ENCODE results near the gene ORM2.
A peak's percentile ranks its signal among the peaks of the same experiment; 100 is the strongest.
"Not testable (repeated sequence)": the region's sequence is repeated elsewhere in the genome, so short reads cannot be mapped to it uniquely, and the experiment has no call there.

ORM2 gene

GRCh38 chr9:114332474-114333040 is 2.9 kb downstream of the ORM2 start:
- DNase-seq = not testable (repeated sequence)

- DNase-seq = not testable (repeated sequence)
Measured at GRCh38 chr9:114333718-114334117, 4.0 kb downstream of the ORM2 start.

DNA sequence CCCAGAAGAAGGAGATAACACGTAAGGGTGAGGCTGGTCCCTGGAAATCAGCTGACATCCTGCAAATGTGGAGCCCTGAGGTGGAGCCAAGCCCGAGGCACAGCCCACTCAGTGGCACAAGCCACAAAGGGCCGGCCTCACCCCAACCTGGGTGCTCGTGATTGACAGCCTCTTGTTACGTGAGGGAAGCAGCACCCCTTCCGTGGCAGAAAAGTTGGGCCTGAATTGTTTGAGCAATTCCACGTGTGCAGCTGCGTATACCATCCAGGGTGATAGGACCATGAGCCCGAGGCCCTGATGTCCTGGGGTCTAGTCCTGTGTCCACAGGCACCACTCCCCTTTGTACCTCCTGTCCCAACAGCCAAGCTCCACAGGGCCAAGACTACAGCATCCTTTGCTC is 4.8 kb downstream of the ORM2 start:
- DNase-seq = no peak

GRCh38 chr9:114335745-114336144 is 6.1 kb downstream of the ORM2 start:
- DNase-seq = no peak

DNA sequence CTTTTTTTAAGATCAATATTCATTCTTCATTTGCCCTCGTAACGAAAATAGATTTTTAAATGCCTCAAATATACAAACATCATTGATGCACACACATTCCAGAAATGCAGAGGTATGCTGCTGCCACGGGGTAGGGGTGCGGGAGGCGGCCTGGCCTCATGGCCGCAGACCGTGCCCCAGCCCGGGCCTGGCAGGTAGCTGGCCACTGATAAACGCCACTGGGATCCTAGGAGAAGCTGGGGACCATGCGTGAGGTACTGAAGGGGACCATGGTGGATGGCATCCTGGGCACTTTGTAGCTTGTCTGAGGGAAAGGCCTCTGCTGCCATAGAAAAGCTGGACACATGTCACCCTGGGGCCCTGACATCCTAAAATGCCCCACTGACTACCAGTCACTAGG is 6.5 kb downstream of the ORM2 start:
- DNase-seq = no peak

DNA sequence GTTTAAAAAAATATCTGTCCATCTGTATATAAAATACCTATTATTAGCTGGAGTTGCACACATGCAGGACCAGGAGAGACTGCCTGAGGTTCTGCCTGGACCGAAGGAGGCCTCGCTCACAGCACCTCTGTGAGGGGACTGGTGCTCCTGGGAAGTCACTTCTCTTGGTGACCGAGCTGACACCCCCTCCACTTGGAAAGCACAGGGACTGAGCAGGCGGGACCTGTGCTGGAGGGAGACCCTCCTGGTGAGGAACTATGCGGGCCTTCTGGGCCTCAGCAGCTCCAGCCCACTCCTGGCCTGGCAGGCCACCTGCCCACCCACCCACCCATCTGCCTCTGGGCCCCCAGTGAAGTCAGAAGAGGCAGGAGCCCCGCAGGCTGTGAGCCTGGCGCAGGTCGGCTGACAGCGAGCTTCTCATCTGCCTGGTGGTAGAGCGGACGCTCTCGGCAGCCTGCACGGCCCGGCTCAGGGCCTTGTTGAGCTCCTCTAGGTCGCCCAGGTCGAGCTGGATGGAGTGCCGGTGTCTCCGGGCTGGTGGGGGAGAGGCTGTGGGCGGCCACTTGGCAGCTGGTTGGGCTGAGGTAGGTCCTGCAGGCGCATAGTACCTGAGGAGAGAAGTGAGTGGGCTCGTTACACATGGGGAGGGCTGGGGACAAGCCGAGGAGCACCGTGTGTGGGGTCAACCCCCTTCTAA is 7.2 kb downstream of the ORM2 start:
- no peak for DNase-seq

- DNase-seq = no peak
Measured at GRCh38 chr9:114338187-114338586, 8.5 kb downstream of the ORM2 start.

DNA sequence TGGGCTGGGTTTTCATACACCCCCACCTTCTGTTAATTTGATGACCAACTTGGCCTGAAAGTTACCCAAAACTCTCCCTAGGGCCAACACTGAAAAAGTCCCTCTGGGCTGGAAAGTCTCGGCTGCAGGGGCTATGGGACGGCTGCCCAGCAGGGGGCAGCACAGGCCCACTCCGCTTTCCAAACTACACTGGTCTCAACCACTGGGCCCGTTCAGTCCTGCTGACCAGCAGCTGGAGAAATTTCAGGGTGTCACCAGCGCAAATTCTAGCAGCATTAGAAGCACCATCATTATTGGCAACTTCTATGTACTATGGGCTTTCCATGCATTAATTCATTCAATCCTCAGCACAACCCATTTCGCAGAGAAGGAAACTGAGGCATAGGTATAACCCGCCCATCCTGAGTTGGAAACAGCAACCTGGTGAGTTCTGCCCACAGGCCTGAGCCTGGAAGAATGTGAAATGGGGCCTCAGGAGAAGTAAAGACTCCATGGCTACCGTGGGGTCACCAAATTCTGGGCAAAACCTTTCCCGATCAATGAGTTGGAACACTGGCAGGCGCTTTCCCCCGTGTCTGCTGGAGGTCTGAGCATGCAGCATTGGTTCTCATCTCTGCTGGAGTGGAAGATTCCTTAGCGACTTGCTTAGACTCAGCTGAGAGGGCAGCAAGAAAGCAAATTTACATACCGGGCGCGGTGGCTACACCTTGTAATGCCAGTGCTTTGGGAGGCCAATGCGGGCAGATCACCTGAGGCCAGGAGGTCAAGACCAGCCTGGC is 9.7 kb downstream of the ORM2 start:
- DNase-seq = peak; percentile 34 to 70

- no peak for DNase-seq
Measured at GRCh38 chr9:114341152-114341830, 11.6 kb downstream of the ORM2 start.

DNA sequence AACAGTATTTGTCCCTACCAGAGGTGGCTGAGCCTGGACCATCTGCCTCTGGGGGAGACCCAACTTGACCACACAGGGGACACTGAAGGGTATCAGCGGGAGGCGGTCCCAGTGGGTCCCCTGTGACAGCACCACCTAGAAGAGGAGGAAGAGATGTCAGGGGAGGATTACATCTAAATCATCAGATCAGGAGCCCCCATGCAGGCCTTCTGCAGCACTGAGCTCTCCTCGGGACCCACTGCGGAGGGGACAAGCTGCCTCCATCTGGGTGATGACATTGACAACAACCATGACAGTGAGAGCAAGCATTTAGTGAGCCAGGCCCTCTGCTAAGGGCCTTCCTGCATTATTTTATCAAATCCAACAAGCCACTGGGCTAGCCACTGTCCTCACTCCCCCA is 12.3 kb downstream of the ORM2 start:
- DNase-seq = no peak

- no peak for DNase-seq
Measured at GRCh38 chr9:114342755-114343440, 13.2 kb downstream of the ORM2 start.

GRCh38 chr9:114343471-114344187 is 14.0 kb downstream of the ORM2 start:
- no peak for DNase-seq

GRCh38 chr9:114344188-114344566 is 14.5 kb downstream of the ORM2 start:
- no peak for DNase-seq

DNA sequence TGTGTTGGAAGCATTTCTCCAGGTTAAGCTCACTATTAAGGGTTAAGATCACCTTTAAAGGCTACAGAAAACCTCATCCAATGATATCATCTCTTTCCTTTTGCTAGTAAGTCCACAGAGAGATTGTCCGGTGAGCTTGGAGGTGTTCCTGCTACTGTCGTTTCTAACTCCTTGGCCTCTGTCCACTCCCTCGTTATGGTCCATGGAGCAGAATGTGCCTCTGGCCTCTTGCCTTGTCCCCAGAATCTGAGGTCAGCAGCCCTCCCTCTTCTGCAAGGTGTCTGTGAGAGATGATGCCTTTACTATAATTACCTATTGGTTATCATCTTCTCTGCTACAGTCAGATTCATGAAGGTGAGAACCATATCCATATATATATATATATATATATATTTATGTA is 15.0 kb downstream of the ORM2 start:
- no peak for DNase-seq

DNA sequence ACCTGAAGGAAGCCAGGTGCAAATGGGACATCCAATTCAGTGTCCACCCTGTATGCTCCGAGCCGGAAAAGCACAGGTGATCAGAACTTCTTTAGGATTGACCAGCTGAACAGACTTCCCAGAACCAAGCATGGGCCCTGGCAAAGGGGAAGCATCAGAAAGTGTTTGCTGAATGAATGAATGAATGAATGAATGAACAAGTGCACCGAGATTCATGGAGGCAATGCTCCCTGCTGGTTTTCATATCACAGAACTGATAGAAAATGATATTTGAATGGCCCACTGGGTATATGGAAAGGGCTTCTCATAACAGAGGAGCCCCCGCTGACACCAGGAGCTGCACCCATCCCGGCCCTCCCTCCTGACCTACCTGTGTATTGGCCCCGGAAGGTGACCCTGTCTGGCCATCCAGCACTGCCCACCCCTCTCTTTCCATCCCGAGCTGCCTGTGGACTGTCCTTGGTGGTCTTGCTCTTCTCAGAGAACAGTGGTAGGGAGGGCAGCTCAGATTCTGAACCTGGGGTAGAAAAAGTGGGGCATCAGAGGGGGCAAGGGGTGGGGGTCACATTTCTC is 15.9 kb downstream of the ORM2 start:
- no peak for DNase-seq

DNA sequence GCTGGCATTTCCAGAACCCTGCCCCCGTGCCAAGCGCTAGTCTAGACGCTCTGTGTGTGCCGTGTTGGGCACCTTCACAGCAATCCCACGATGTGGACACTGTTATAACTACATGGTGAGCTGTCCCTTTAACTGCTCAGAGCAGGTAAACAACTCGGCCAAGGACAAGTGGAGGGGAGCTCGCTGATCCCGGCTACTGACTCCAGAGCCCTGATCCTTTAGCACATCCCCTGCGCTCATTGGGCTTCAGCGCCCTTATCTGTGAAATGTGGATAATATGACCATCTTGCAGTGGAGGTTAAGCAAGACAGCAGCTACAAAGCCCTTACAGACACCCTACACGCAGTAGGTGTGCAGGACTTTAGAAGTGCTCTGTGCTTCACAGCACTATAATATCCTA is 16.5 kb downstream of the ORM2 start:
- peak in 1 of 2 experiments; percentile 57 for DNase-seq

DNA sequence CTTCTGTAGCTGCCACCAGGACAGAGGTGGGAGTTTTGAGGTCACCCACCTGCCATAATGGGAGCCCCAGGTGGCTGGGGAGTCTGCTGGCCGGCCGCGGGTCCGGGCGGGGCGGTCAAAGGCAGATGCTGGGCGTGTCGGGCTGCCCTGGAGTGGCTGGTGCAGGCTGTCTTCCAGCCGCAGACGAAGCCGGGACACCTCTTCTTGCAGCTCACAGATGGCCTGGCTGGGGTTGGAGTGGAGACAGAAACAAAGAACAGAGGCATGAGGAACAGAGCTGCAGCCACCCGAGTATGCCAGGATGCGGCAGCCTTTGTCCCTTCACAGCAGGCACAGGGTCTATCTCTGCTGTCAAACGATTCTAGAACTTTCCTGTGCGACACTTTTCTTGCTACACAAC is 18.0 kb downstream of the ORM2 start:
- DNase-seq = peak; percentile 79 to 92

GRCh38 chr9:114348261-114348905 is 18.7 kb downstream of the ORM2 start:
- no peak for DNase-seq

DNA sequence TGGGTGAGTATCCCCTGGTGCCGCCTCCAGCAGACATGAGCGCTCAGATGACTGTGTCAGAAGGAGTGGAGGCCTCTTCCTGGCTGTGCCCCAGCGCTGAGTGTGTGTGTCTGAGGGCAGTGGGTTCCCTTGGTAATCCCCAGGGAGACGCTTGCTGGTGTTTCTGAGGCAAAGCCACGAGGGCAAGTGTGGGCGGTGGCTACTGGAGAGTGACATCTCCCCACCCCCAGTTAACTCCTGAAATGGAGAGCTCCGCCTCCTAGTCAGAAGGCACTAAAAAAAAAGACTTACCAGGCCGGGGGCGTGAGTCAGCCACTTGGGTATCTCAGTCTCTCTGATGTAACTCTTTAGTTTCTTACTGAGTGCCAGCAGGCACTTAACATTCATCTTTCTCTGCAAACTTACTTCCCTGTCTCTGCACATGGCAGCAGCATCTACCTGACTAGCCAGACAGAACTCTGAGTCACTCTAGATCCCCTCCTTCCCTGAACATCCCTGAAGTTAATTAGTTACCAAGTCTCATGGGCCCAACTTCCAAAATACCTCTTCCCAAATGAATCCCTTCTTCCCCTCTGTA is 19.3 kb downstream of the ORM2 start:
- peak in 1 of 2 experiments; percentile 46 for DNase-seq

GRCh38 chr9:114349713-114350480 is 20.2 kb downstream of the ORM2 start:
- DNase-seq = no peak
